ENCODE data around the gene MSRB2.
A peak's percentile ranks its signal among the peaks of the same experiment; 100 is the strongest.

The MSRB2 gene

DNA sequence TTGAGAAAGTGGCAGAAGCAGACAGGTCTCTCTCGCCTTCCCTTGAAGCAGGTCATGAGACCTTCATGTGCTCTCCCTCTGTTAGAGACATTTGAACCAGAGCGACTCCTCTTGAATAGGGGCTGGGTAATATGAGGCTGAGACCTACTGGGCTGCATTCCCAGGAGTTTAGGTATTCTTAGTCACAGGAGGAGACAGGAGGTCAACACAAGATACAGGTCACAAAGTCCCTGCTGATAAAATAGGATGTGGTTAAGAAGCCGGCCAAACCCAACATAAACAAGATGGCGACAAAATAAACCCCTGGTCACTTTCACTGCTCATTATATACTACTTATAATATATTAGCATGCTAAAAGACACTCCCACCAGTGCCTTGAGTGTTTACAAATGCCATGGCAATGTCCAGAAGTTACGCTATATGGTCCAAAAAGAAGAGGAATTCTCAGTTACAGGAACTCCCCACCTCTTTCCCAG, 43.5 kb upstream of the MSRB2 start:
- H3K27me3 ChIP-seq (ENCODE audit: insufficient read depth, poor library complexity, severe bottlenecking): no peaks in the 10 kb centered on the region
- TF ChIP-seq, protein P1, sequence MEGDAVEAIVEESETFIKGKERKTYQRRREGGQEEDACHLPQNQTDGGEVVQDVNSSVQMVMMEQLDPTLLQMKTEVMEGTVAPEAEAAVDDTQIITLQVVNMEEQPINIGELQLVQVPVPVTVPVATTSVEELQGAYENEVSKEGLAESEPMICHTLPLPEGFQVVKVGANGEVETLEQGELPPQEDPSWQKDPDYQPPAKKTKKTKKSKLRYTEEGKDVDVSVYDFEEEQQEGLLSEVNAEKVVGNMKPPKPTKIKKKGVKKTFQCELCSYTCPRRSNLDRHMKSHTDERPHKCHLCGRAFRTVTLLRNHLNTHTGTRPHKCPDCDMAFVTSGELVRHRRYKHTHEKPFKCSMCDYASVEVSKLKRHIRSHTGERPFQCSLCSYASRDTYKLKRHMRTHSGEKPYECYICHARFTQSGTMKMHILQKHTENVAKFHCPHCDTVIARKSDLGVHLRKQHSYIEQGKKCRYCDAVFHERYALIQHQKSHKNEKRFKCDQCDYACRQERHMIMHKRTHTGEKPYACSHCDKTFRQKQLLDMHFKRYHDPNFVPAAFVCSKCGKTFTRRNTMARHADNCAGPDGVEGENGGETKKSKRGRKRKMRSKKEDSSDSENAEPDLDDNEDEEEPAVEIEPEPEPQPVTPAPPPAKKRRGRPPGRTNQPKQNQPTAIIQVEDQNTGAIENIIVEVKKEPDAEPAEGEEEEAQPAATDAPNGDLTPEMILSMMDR (IDR thresholded peaks at IDR 0.05; ENCODE audit: poor library complexity, severe bottlenecking): no peak
- no peak for ATAC-seq (ENCODE audit: low read depth)

DNA sequence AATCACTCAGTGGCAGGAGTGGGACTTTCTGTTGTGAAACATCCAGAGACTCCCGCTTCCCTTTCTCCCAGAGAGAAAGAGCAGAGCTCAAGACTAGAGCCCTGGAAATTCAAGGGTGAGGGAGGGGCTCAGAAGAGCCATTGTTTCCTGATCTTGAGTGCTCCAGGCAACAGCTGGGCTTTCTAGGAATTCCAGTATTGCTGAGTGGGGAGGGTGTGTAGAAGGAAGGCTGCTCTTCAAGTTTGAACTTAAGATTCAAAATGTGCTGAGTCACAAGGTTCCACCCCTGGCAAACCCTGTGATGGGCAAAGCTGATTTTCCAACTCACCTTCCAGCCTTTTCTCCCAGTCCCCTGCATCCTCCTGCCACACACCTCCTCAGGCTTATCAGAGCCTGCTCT, 42.3 kb upstream of the MSRB2 start:
- DNase-seq (ENCODE audit: low spot score): no peak

More for the DNA sequence above, 43.5 kb upstream of the MSRB2 start:
- DNase-seq (ENCODE audit: low spot score): no peak
- peaks cover 6% of the 10 kb centered on the region for H3K4me1 ChIP-seq (ENCODE audit: insufficient read depth, poor library complexity, severe bottlenecking)
- no peak overlapping the region for H3K27ac ChIP-seq (ENCODE audit: poor library complexity, severe bottlenecking)
- no peaks in the 10 kb centered on the region for H3K36me3 ChIP-seq (ENCODE audit: low read depth)
- H3K9me3 ChIP-seq (ENCODE audit: severe bottlenecking): no peaks in the 10 kb centered on the region
- no peak overlapping the region for H3K4me3 ChIP-seq (ENCODE audit: severe bottlenecking)

GRCh38 chr10:23055424-23056185, 39.8 kb upstream of the MSRB2 start:
- Histone ChIP-seq H3K27ac (ENCODE audit: poor library complexity, severe bottlenecking) (no peak overlapping the region), H3K4me3 (ENCODE audit: severe bottlenecking) (no peak overlapping the region), H3K4me1 (ENCODE audit: insufficient read depth, poor library complexity, severe bottlenecking) (peaks cover 6% of the 10 kb centered on the region), H3K27me3 (ENCODE audit: insufficient read depth, poor library complexity, severe bottlenecking) (no peaks in the 10 kb centered on the region), H3K36me3 (ENCODE audit: low read depth) (no peaks in the 10 kb centered on the region), H3K9me3 (ENCODE audit: severe bottlenecking) (peaks cover 2% of the 10 kb centered on the region)
- TF ChIP-seq, protein P1 (IDR thresholded peaks at IDR 0.05; ENCODE audit: poor library complexity, severe bottlenecking): no peak
- DNase-seq (ENCODE audit: low spot score) (no peak), ATAC-seq (ENCODE audit: low read depth) (no peak)

More for the DNA sequence above, 42.3 kb upstream of the MSRB2 start:
- Histone ChIP-seq H3K27me3 (ENCODE audit: insufficient read depth, poor library complexity, severe bottlenecking) (no peaks in the 10 kb centered on the region), H3K36me3 (ENCODE audit: low read depth) (no peaks in the 10 kb centered on the region), H3K27ac (ENCODE audit: poor library complexity, severe bottlenecking) (no peak overlapping the region), H3K4me1 (ENCODE audit: insufficient read depth, poor library complexity, severe bottlenecking) (peaks cover 6% of the 10 kb centered on the region), H3K9me3 (ENCODE audit: severe bottlenecking) (no peaks in the 10 kb centered on the region), H3K4me3 (ENCODE audit: severe bottlenecking) (no peak overlapping the region)
- ATAC-seq (ENCODE audit: low read depth): peak; percentile 66; the same call in 2 of the 3 replicates
- TF ChIP-seq, protein P1 (IDR thresholded peaks at IDR 0.05; ENCODE audit: poor library complexity, severe bottlenecking): no peak

DNA sequence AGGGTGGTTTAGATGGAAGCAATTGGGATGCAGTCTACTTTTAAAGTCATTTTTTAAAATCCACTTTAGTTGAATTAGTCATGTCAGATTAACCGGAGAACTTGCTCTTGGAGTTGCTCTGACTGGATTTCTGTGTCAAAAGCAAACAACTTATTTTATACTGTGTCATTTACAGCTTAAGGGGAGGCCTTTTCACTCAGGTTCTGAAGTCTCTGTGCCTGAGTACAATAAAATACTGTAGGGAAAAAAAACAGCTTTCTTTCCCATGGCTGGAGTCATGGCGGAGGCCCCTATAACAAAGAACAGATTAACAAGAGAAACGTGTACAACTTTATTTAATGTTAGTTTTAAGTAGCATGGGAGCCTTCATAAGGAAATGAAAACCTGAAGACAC, 39.2 kb upstream of the MSRB2 start:
- ATAC-seq (ENCODE audit: low read depth) (no peak), DNase-seq (ENCODE audit: low spot score) (no peak)
- no peaks in the 10 kb centered on the region for H3K36me3 ChIP-seq (ENCODE audit: low read depth)
- H3K27ac ChIP-seq (ENCODE audit: poor library complexity, severe bottlenecking): no peak overlapping the region
- no peaks in the 10 kb centered on the region for H3K27me3 ChIP-seq (ENCODE audit: insufficient read depth, poor library complexity, severe bottlenecking)
- peaks cover 6% of the 10 kb centered on the region for H3K4me1 ChIP-seq (ENCODE audit: insufficient read depth, poor library complexity, severe bottlenecking)
- H3K9me3 ChIP-seq (ENCODE audit: severe bottlenecking): peaks cover 2% of the 10 kb centered on the region
- TF ChIP-seq, protein P1 (IDR thresholded peaks at IDR 0.05; ENCODE audit: poor library complexity, severe bottlenecking): no peak
- H3K4me3 ChIP-seq (ENCODE audit: severe bottlenecking): no peak overlapping the region

- Histone ChIP-seq H3K27me3 (ENCODE audit: insufficient read depth, poor library complexity, severe bottlenecking) (no peaks in the 10 kb centered on the region), H3K4me1 (ENCODE audit: insufficient read depth, poor library complexity, severe bottlenecking) (no peaks in the 10 kb centered on the region), H3K36me3 (ENCODE audit: low read depth) (no peaks in the 10 kb centered on the region), H3K9me3 (ENCODE audit: severe bottlenecking) (peaks cover 2% of the 10 kb centered on the region), H3K4me3 (ENCODE audit: severe bottlenecking) (no peak overlapping the region), H3K27ac (ENCODE audit: poor library complexity, severe bottlenecking) (no peak overlapping the region)
- no peak for DNase-seq (ENCODE audit: low spot score)
- no peak for ATAC-seq (ENCODE audit: low read depth)
- TF ChIP-seq, protein P1 (IDR thresholded peaks at IDR 0.05; ENCODE audit: poor library complexity, severe bottlenecking): no peak
Measured at GRCh38 chr10:23058366-23058765, 37.0 kb upstream of the MSRB2 start.

All from RWPE2 (cell line).